Upper lobe of left lung (tissue), 4 donors: ENCODE data around the gene SMAD2.

ENCODE experiments used
- EP300 ChIP-seq, 4 donors: sonication (generic); formaldehyde crosslinking; IDR thresholded peaks; one replicate each; pipeline ENCODE4 v1.5.1; 2017; ENCODE audit warnings: antibody characterized with exemption in 4 of 4, control low read depth in 2 of 4
- POLR2AphosphoS5 ChIP-seq, 2 donors: sonication (generic); formaldehyde crosslinking; IDR thresholded peaks; one replicate each; pipeline ENCODE4 v1.5.1; 2017; ENCODE audit warnings: antibody characterized with exemption in 2 of 2
- TF ChIP-seq, protein P1 (sequence below), 6 experiments: fragments of 450-650 bp in 4 of 6; fragments of 200-600 bp in 2 of 6; sonication (generic) in 2 of 6; IDR thresholded peaks; one replicate each; pipeline ENCODE4 v1.5.1; 2016 to 2019; ENCODE audit warnings: antibody characterized with exemption in 6 of 6

- TF ChIP-seq, protein P1, sequence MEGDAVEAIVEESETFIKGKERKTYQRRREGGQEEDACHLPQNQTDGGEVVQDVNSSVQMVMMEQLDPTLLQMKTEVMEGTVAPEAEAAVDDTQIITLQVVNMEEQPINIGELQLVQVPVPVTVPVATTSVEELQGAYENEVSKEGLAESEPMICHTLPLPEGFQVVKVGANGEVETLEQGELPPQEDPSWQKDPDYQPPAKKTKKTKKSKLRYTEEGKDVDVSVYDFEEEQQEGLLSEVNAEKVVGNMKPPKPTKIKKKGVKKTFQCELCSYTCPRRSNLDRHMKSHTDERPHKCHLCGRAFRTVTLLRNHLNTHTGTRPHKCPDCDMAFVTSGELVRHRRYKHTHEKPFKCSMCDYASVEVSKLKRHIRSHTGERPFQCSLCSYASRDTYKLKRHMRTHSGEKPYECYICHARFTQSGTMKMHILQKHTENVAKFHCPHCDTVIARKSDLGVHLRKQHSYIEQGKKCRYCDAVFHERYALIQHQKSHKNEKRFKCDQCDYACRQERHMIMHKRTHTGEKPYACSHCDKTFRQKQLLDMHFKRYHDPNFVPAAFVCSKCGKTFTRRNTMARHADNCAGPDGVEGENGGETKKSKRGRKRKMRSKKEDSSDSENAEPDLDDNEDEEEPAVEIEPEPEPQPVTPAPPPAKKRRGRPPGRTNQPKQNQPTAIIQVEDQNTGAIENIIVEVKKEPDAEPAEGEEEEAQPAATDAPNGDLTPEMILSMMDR (IDR thresholded peaks at IDR 0.05) = no peak
- no peak for TF ChIP-seq POLR2AphosphoS5 (IDR thresholded peaks at IDR 0.05)
- no peak for TF ChIP-seq EP300 (IDR thresholded peaks at IDR 0.05)
These were observed 15.2 kb downstream of the SMAD2 start for GRCh38 chr18:47915229-47915628.
